Measurements from ENCODE around the gene PGAM1. TPM values are rescaled to one million over a fixed set of nuclear protein-coding genes. Genes with fewer than 3 reads are reported as not detected.
A peak's percentile ranks its signal among the peaks of the same experiment; 100 is the strongest.
"Not testable (repeated sequence)": the region's sequence is repeated elsewhere in the genome, so short reads cannot be mapped to it uniquely, and the experiment has no call there.

Gene PGAM1
- total RNA-seq, 1 donor from 2014 or later: 162 TPM

- intact Hi-C loops (cut with micrococcal nuclease): no loop called here
- H3K9me3 Mint-ChIP-seq: no peaks in the 10 kb centered on the region
- ATAC-seq (ENCODE audit: low read depth) (no peak), DNase-seq (no peak)
- peaks cover 29% of the 10 kb centered on the region for H3K4me1 Mint-ChIP-seq
- peak overlapping the region; percentile 57 for H3K27ac Mint-ChIP-seq
- ChIA-PET CTCF (no interaction called here), POLR2A (no interaction called here)
- no peaks in the 10 kb centered on the region for H3K36me3 Mint-ChIP-seq (ENCODE audit: low read depth)
- no peak overlapping the region for H3K4me3 Mint-ChIP-seq
- H3K27me3 Mint-ChIP-seq: no peaks in the 10 kb centered on the region
- no peak for TF ChIP-seq CTCF (IDR thresholded peaks at IDR 0.05)
These were observed 9.4 kb upstream of the PGAM1 start for GRCh38 chr10:97416565-97416964.

- H3K9me3 Mint-ChIP-seq; H3K4me3 Mint-ChIP-seq; ATAC-seq (ENCODE audit: low read depth); DNase-seq; H3K27me3 Mint-ChIP-seq; CTCF ChIA-PET: not testable (repeated sequence)
- Mint-ChIP-seq H3K36me3 (ENCODE audit: low read depth) (peaks cover 11% of the 10 kb centered on the region), H3K27ac (peak overlapping the region; percentile 12), H3K4me1 (peaks cover 47% of the 10 kb centered on the region)
- POLR2A ChIA-PET: interaction anchor here (0.7 to 1.9 kb wide), 3 partner anchors 10 to 104 kb away, joined by 3 to 6 read pairs (median 4); no protein-coding TSS in a partner anchor
- intact Hi-C loops (cut with micrococcal nuclease): loop anchor here (10.0 kb wide), 1 partner anchor 719 kb away; no protein-coding TSS in a partner anchor
These were observed 2.3 kb upstream of the PGAM1 start for GRCh38 chr10:97423757-97424098.

- DNase-seq (no peak), ATAC-seq (ENCODE audit: low read depth) (no peak)
- POLR2A ChIA-PET: no interaction called here
- Mint-ChIP-seq H3K27ac (peak overlapping the region; percentile 94), H3K27me3 (no peaks in the 10 kb centered on the region), H3K9me3 (no peaks in the 10 kb centered on the region), H3K4me1 (peaks cover 43% of the 10 kb centered on the region), H3K4me3 (peak overlapping the region; percentile 92), H3K36me3 (ENCODE audit: low read depth) (peaks cover 38% of the 10 kb centered on the region)
- intact Hi-C loops (cut with micrococcal nuclease): loop anchor here (1.0 to 10.0 kb wide), 7 partner anchors 19 to 722 kb away; partner anchors contain the start of genes ARHGAP19, EXOSC1, MMS19 and PI4K2A
- TF ChIP-seq CTCF (IDR thresholded peaks at IDR 0.05): no peak
- CTCF ChIA-PET: no interaction called here
These were observed 982 bp downstream of the PGAM1 start for GRCh38 chr10:97426776-97427570.

DNA sequence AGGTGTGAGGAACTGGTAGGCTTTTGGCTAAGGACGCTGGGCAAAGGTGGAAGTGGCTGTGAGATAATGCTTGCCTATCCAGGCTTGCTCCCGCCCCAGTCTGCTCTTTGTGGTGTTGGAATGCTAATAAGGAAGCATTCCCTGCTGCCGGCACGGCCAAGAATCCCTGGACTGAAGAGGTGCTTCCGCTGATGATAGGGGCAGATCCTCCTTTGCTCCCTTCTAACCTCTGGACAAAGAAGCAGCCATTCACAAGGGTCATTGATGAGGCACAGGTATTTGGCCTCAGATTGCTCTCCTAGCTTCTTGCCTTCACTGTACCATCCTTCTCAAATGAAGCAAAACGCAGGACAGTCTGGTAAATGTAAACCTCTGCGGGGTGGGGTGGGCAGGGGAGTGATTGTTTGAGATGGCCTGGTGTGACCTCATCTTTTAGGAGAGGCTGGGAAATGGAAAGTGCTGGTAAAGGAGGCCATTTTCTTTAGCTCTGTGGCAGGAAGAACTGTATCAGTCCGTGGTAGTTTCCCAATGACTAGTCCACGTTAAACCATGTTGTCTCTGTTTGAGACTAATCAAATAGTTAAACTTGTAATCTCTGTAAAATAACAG is 1.7 kb downstream of the PGAM1 start:
- peak overlapping the region; percentile 94 for H3K27ac Mint-ChIP-seq
- peaks cover 41% of the 10 kb centered on the region for H3K36me3 Mint-ChIP-seq (ENCODE audit: low read depth)
- no peak for TF ChIP-seq CTCF (IDR thresholded peaks at IDR 0.05)
- no peaks in the 10 kb centered on the region for H3K27me3 Mint-ChIP-seq
- peak overlapping the region; percentile 92 for H3K4me3 Mint-ChIP-seq
- ChIA-PET CTCF (no interaction called here), POLR2A (interaction anchor here (0.6 to 0.7 kb wide), 2 partner anchors 27 to 47 kb away, joined by 3 read pairs; no protein-coding TSS in a partner anchor)
- DNase-seq (no peak), ATAC-seq (ENCODE audit: low read depth) (no peak)
- peaks cover 43% of the 10 kb centered on the region for H3K4me1 Mint-ChIP-seq
- no peaks in the 10 kb centered on the region for H3K9me3 Mint-ChIP-seq
- intact Hi-C loops (cut with micrococcal nuclease): loop anchor here (10.0 kb wide), 1 partner anchor 723 kb away; no protein-coding TSS in a partner anchor

- ChIA-PET CTCF (no interaction called here), POLR2A (no interaction called here)
- Mint-ChIP-seq H3K27ac (peak overlapping the region; percentile 61), H3K9me3 (no peaks in the 10 kb centered on the region), H3K4me1 (peaks cover 36% of the 10 kb centered on the region), H3K4me3 (no peak overlapping the region), H3K27me3 (no peaks in the 10 kb centered on the region), H3K36me3 (ENCODE audit: low read depth) (peaks cover 46% of the 10 kb centered on the region)
- ATAC-seq (ENCODE audit: low read depth) (no peak), DNase-seq (no peak)
- TF ChIP-seq CTCF (IDR thresholded peaks at IDR 0.05): no peak
- intact Hi-C loops (cut with micrococcal nuclease): loop anchor here (10.0 kb wide), 1 partner anchor 724 kb away; no protein-coding TSS in a partner anchor
These were observed 2.6 kb downstream of the PGAM1 start for GRCh38 chr10:97428572-97428981.

All from activated B cell treated with CpG ODN at 0.5 μM for 24 hours (primary cell).